Activated gamma-delta T cell treated with Interleukin-2 at 50 U/mL for 16 hours (primary cell): ENCODE data around the gene HBB.

Source experiments
- DNase-seq: peaks from one replicate; pipeline ENCODE4 v3.0.0-alpha.2; 2020

The HBB gene

GRCh38 chr11:5246772-5247471 lies 20.1 kb upstream of the HBB start:
- no peak for DNase-seq

- no peak for DNase-seq
Measured at GRCh38 chr11:5245155-5245554, 18.3 kb upstream of the HBB start.

GRCh38 chr11:5243816-5244180 lies 16.9 kb upstream of the HBB start:
- DNase-seq, result no peak

GRCh38 chr11:5242933-5243815 lies 16.3 kb upstream of the HBB start:
- DNase-seq, result no peak

- DNase-seq, result no peak
Measured at GRCh38 chr11:5242208-5242607, 15.3 kb upstream of the HBB start.

GRCh38 chr11:5241458-5241857 lies 14.6 kb upstream of the HBB start:
- no peak for DNase-seq

- no peak for DNase-seq
Measured at GRCh38 chr11:5240458-5240857, 13.6 kb upstream of the HBB start.

GRCh38 chr11:5240056-5240455 lies 13.2 kb upstream of the HBB start:
- no peak for DNase-seq

GRCh38 chr11:5239046-5239445 lies 12.2 kb upstream of the HBB start:
- no peak for DNase-seq

- no peak for DNase-seq
Measured at GRCh38 chr11:5238486-5238885, 11.6 kb upstream of the HBB start.

GRCh38 chr11:5237420-5237819 lies 10.5 kb upstream of the HBB start:
- no peak for DNase-seq

- DNase-seq, result no peak
Measured at GRCh38 chr11:5235364-5236095, 8.7 kb upstream of the HBB start.

GRCh38 chr11:5234381-5234834 lies 7.5 kb upstream of the HBB start, which contains the start of gene HBD:
HBD (minus strand) TSS chr11:5234483; CDS start chr11:5234433, 50 bp downstream.
- no peak for DNase-seq

- DNase-seq, result no peak
Measured at GRCh38 chr11:5233307-5233706, 6.4 kb upstream of the HBB start.

GRCh38 chr11:5232821-5233220 lies 6.0 kb upstream of the HBB start:
- no peak for DNase-seq

- DNase-seq, result no peak
Measured at GRCh38 chr11:5232176-5232575, 5.3 kb upstream of the HBB start.

- no peak for DNase-seq
Measured at GRCh38 chr11:5231111-5231510, 4.2 kb upstream of the HBB start.

GRCh38 chr11:5230266-5230665 lies 3.4 kb upstream of the HBB start:
- no peak for DNase-seq

GRCh38 chr11:5229796-5230195 lies 2.9 kb upstream of the HBB start:
- no peak for DNase-seq

- no peak for DNase-seq
Measured at GRCh38 chr11:5229356-5229755, 2.5 kb upstream of the HBB start.

- DNase-seq, result no peak
Measured at GRCh38 chr11:5228124-5228523, 1.3 kb upstream of the HBB start.

GRCh38 chr11:5227681-5228080 lies 810 bp upstream of the HBB start:
- DNase-seq, result no peak

GRCh38 chr11:5225480-5225871 lies 1.4 kb downstream of the HBB start:
- no peak for DNase-seq
